T1000 (cell line): ENCODE results near the gene OR7D2.

Experiments
- DNase-seq: peaks from one replicate; lab custom pipeline; 2025; ENCODE audit warnings: mixed read lengths; lab: John Stamatoyannopoulos, UW

OR7D2 gene

GRCh38 chr19:9205501-9206113 is 26.8 kb downstream of the OR7D2 start:
- peak; percentile 58 for DNase-seq

GRCh38 chr19:9219489-9219888 is 40.7 kb downstream of the OR7D2 start, which contains the start of gene OR7D4:
TSS of gene OR7D4 (minus strand) at chr19:9219589. CDS start at chr19:9214837, 4,752 bp downstream.
- no peak for DNase-seq
